GM23338 (cell line): ENCODE data around the gene KRTAP6-1. TPM values are rescaled to one million over a fixed set of nuclear protein-coding genes. Genes with fewer than 3 reads are reported as not detected.

Source experiments
- ETS1 ChIP-seq: IDR thresholded peaks from 2 replicates; pipeline ENCODE4 v1.6.1; 2016; ENCODE audit warnings: antibody characterized with exemption
- EZH2 ChIP-seq: fragments of 200-600 bp; sonication (generic); IDR thresholded peaks from one replicate; pipeline ENCODE4 v1.8.0; 2017; ENCODE audit warnings: antibody characterized with exemption, mild to moderate bottlenecking, low read depth; ENCODE audit not compliant: unreplicated experiment
- POLR2AphosphoS5 ChIP-seq: IDR thresholded peaks from 2 replicates; pipeline ENCODE4 v1.6.1; 2016; ENCODE audit warnings: antibody characterized with exemption, low read depth
- STAT1 ChIP-seq: IDR thresholded peaks from one replicate; pipeline ENCODE4 v1.6.1; 2016; ENCODE audit warnings: antibody characterized with exemption; ENCODE audit not compliant: unreplicated experiment
- ZNF331 ChIP-seq: fragments of 250-450 bp; sonication (Bioruptor Pico); IDR thresholded peaks from 2 replicates; pipeline ENCODE4 v1.5.0; 2020; ENCODE audit warnings: low read depth, mild to moderate bottlenecking, moderate library complexity
- ZNF462 ChIP-seq: fragments of 250-450 bp; sonication (Bioruptor Pico); IDR thresholded peaks from 2 replicates; pipeline ENCODE4 v1.5.0; 2020; ENCODE audit warnings: mild to moderate bottlenecking, moderate library complexity
- polyA plus RNA-seq: library from polyadenylated mRNA; unstranded; fragments of >200 nt; fragmentation: Nextera tagmentation; extraction: Ambion mirVana; gene quantifications from 2 replicates; pipeline ENCODE4 v1.2.1, GENCODE V29; 2016
- total RNA-seq: library from RNA; depleted of rRNA; stranded (reverse); fragments of >200 nt; shearing (Covaris generic); gene quantifications from 2 replicates; pipeline ENCODE4 v1.2.3, GENCODE V29; 2014
- TF ChIP-seq, protein P1 (sequence below): IDR thresholded peaks from one replicate; pipeline ENCODE4 v1.6.1; 2018; ENCODE audit warnings: antibody characterized with exemption; ENCODE audit not compliant: unreplicated experiment
- TF ChIP-seq, protein P2 (sequence below), 2 experiments: fragments of 200-600 bp in 1 of 2; sonication (generic) in 1 of 2; conservative IDR thresholded peaks; 2 replicates each; pipeline versions ENCODE4 v1.5.1 to v1.6.1; 2016 to 2017; ENCODE audit warnings: antibody characterized with exemption in 2 of 2, low read depth in 2 of 2, mild to moderate bottlenecking in 2 of 2, moderate library complexity in 1 of 2

Gene KRTAP6-1
- total and polyA plus RNA-seq, 2 experiments from 2014 or later: not detected

GRCh38 chr21:30612132-30612531 lies 1.6 kb downstream of the KRTAP6-1 start (continued):
- TF ChIP-seq ZNF462 (CRISPR knock-in tag) (no peak), ZNF331 (CRISPR knock-in tag) (no peak), STAT1 (no peak), ETS1 (no peak), POLR2AphosphoS5 (no peak), EZH2 (no peak)
- TF ChIP-seq, protein P1, sequence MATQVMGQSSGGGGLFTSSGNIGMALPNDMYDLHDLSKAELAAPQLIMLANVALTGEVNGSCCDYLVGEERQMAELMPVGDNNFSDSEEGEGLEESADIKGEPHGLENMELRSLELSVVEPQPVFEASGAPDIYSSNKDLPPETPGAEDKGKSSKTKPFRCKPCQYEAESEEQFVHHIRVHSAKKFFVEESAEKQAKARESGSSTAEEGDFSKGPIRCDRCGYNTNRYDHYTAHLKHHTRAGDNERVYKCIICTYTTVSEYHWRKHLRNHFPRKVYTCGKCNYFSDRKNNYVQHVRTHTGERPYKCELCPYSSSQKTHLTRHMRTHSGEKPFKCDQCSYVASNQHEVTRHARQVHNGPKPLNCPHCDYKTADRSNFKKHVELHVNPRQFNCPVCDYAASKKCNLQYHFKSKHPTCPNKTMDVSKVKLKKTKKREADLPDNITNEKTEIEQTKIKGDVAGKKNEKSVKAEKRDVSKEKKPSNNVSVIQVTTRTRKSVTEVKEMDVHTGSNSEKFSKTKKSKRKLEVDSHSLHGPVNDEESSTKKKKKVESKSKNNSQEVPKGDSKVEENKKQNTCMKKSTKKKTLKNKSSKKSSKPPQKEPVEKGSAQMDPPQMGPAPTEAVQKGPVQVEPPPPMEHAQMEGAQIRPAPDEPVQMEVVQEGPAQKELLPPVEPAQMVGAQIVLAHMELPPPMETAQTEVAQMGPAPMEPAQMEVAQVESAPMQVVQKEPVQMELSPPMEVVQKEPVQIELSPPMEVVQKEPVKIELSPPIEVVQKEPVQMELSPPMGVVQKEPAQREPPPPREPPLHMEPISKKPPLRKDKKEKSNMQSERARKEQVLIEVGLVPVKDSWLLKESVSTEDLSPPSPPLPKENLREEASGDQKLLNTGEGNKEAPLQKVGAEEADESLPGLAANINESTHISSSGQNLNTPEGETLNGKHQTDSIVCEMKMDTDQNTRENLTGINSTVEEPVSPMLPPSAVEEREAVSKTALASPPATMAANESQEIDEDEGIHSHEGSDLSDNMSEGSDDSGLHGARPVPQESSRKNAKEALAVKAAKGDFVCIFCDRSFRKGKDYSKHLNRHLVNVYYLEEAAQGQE: no peak
- TF ChIP-seq, protein P2, sequence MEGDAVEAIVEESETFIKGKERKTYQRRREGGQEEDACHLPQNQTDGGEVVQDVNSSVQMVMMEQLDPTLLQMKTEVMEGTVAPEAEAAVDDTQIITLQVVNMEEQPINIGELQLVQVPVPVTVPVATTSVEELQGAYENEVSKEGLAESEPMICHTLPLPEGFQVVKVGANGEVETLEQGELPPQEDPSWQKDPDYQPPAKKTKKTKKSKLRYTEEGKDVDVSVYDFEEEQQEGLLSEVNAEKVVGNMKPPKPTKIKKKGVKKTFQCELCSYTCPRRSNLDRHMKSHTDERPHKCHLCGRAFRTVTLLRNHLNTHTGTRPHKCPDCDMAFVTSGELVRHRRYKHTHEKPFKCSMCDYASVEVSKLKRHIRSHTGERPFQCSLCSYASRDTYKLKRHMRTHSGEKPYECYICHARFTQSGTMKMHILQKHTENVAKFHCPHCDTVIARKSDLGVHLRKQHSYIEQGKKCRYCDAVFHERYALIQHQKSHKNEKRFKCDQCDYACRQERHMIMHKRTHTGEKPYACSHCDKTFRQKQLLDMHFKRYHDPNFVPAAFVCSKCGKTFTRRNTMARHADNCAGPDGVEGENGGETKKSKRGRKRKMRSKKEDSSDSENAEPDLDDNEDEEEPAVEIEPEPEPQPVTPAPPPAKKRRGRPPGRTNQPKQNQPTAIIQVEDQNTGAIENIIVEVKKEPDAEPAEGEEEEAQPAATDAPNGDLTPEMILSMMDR (conservative IDR thresholded peaks at IDR 0.05; ENCODE audit: low read depth in 2 of 2): no peak
